SU-DHL-6 (cell line): ENCODE data around the gene RAPGEF3.

Experiments
- H2AFZ ChIP-seq: fragments of 200-600 bp; sonication (generic); 2 replicates; pipeline ENCODE4 v1.6.1; 2014; ENCODE audit warnings: low read depth, mild to moderate bottlenecking, moderate library complexity, mixed read lengths, antibody characterized with exemption, low read length; ENCODE audit not compliant: severe bottlenecking
- H3F3A ChIP-seq: fragments of 200-600 bp; shearing (Covaris generic); 2 replicates; pipeline ENCODE4 v1.6.0; 2016; ENCODE audit warnings: antibody characterized with exemption, mild to moderate bottlenecking; ENCODE audit not compliant: insufficient read depth
- H3K27ac ChIP-seq: fragments of 200-600 bp; sonication (generic); 2 replicates; pipeline ENCODE4 v1.5.1; 2016; ENCODE audit warnings: low read depth, mild to moderate bottlenecking, low read length, moderate library complexity, mixed read lengths
- H3K27me3 ChIP-seq: fragments of 200-600 bp; sonication (generic), shearing (Covaris generic); 2 replicates; pipeline ENCODE4 v1.6.0; 2014; ENCODE audit warnings: mild to moderate bottlenecking, low read length
- H3K36me3 ChIP-seq: fragments of 200-600 bp; sonication (generic); 2 replicates; pipeline ENCODE4 v1.6.1; 2014; ENCODE audit warnings: mild to moderate bottlenecking, low read length, mixed read lengths
- H3K4me2 ChIP-seq: fragments of 300-600, 200-600 bp; shearing (Covaris generic), sonication (generic); 2 replicates; pipeline ENCODE4 v1.6.0; 2014; ENCODE audit warnings: low read length, low read depth, mild to moderate bottlenecking; ENCODE audit not compliant: poor library complexity, severe bottlenecking
- H3K4me3 ChIP-seq: fragments of 200-600 bp; sonication (generic); 2 replicates; pipeline ENCODE4 v1.5.1; 2014; ENCODE audit warnings: antibody characterized with exemption, low read length, mild to moderate bottlenecking, mixed read lengths; ENCODE audit not compliant: insufficient read depth, poor library complexity, severe bottlenecking
- H3K79me2 ChIP-seq: fragments of 200-600 bp; sonication (generic); 2 replicates; pipeline ENCODE4 v1.6.1; 2014; ENCODE audit warnings: mild to moderate bottlenecking, low read length, moderate library complexity; ENCODE audit not compliant: insufficient read depth
- H3K9ac ChIP-seq: fragments of 200-600 bp; sonication (generic); 2 replicates; pipeline ENCODE4 v1.7.0; 2014; ENCODE audit warnings: mild to moderate bottlenecking, low read length
- H3K9me2 ChIP-seq: fragments of 200-600 bp; sonication (generic); replicated peaks from 2 replicates; pipeline ENCODE4 v1.6.1; 2014; ENCODE audit warnings: low read length; ENCODE audit not compliant: insufficient read depth
- H3K9me3 ChIP-seq: fragments of 200-600 bp; sonication (generic); 2 replicates; pipeline ENCODE4 v1.6.1; 2014; ENCODE audit warnings: low read length, mixed read lengths; ENCODE audit not compliant: insufficient read depth
- H4K20me1 ChIP-seq: fragments of 200-600 bp; sonication (generic); 2 replicates; pipeline ENCODE4 v1.6.1; 2014; ENCODE audit warnings: low read depth, mild to moderate bottlenecking, antibody characterized with exemption, low read length, moderate library complexity, mixed read lengths
- EZH2phosphoT487 ChIP-seq: fragments of 200-600 bp; sonication (generic), shearing (Covaris generic); conservative IDR thresholded peaks from 2 replicates; pipeline ENCODE4 v1.6.1; 2018; ENCODE audit warnings: mild to moderate bottlenecking, antibody characterized with exemption, low read length, moderate library complexity, mixed read lengths
- TF ChIP-seq, protein P1 (sequence below): fragments of 200-600 bp; sonication (generic); IDR thresholded peaks from one replicate; pipeline ENCODE4 v1.5.1; 2017; ENCODE audit warnings: antibody characterized with exemption, mild to moderate bottlenecking, low read length, moderate library complexity; ENCODE audit not compliant: insufficient read depth, poor library complexity, severe bottlenecking

Gene RAPGEF3

DNA sequence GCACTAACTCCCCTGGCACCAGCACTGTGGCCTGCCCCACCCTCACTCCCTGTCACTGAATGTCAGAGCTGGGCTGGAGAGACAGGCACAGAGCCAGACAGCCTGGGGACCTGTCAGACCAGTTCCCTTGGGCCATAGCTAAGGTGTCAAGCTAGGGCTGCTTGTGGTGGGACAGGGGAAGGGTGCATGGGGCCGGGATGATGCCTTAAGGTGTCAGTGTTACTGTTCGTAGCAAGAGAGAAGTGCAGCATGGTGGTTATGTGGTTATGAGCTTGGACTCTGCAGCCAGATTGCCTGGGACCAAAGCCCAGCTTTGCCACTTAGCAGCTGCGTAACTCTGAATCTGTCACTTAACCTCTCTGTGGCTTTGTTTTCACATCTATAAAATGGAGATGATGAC lies 3.8 kb downstream of the RAPGEF3 start:
- H3K27me3 ChIP-seq, result no peaks in the 10 kb centered on the region
- H3F3A ChIP-seq, result no peaks in the 10 kb centered on the region
- no peak overlapping the region for H3K9ac ChIP-seq
- H2AFZ ChIP-seq, result no peak overlapping the region
- H3K36me3 ChIP-seq, result no peaks in the 10 kb centered on the region
- H3K79me2 ChIP-seq, result no peaks in the 10 kb centered on the region
- H4K20me1 ChIP-seq, result no peaks in the 10 kb centered on the region
- H3K27ac ChIP-seq, result no peak overlapping the region
- H3K4me3 ChIP-seq, result no peak overlapping the region
- no peak for TF ChIP-seq EZH2phosphoT487
- TF ChIP-seq, protein P1, sequence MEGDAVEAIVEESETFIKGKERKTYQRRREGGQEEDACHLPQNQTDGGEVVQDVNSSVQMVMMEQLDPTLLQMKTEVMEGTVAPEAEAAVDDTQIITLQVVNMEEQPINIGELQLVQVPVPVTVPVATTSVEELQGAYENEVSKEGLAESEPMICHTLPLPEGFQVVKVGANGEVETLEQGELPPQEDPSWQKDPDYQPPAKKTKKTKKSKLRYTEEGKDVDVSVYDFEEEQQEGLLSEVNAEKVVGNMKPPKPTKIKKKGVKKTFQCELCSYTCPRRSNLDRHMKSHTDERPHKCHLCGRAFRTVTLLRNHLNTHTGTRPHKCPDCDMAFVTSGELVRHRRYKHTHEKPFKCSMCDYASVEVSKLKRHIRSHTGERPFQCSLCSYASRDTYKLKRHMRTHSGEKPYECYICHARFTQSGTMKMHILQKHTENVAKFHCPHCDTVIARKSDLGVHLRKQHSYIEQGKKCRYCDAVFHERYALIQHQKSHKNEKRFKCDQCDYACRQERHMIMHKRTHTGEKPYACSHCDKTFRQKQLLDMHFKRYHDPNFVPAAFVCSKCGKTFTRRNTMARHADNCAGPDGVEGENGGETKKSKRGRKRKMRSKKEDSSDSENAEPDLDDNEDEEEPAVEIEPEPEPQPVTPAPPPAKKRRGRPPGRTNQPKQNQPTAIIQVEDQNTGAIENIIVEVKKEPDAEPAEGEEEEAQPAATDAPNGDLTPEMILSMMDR, result no peak
- no peaks in the 10 kb centered on the region for H3K9me3 ChIP-seq
- no peak overlapping the region for H3K4me2 ChIP-seq
- H3K9me2 ChIP-seq, result no peaks in the 10 kb centered on the region

DNA sequence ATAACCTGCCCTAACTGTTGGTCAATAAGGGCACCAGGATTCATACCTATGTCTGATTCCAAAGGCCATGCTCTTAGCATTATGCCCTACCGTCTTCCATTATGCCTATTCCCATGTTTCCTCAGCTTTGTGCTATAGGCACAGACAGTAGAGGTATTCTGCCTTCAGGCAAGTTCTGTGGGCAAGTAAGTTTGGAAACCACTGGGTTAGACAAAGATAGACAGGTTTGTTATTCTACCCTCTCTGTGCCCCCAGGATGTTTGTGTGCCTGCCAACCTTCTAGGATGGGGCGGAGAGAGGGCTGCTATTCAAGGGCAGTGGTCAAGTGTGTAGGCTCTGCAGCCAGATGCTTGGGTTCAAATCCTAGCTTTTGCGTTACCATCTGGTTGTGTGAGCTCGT lies 4.6 kb downstream of the RAPGEF3 start:
- Histone ChIP-seq H3F3A (no peaks in the 10 kb centered on the region), H3K9me3 (no peaks in the 10 kb centered on the region), H4K20me1 (no peaks in the 10 kb centered on the region), H3K27me3 (no peaks in the 10 kb centered on the region), H3K4me2 (no peak overlapping the region), H3K9ac (no peak overlapping the region), H3K9me2 (no peaks in the 10 kb centered on the region), H2AFZ (no peak overlapping the region), H3K27ac (no peak overlapping the region), H3K36me3 (no peaks in the 10 kb centered on the region), H3K4me3 (no peak overlapping the region), H3K79me2 (no peaks in the 10 kb centered on the region)
- no peak for TF ChIP-seq EZH2phosphoT487
- TF ChIP-seq, protein P1, result no peak

DNA sequence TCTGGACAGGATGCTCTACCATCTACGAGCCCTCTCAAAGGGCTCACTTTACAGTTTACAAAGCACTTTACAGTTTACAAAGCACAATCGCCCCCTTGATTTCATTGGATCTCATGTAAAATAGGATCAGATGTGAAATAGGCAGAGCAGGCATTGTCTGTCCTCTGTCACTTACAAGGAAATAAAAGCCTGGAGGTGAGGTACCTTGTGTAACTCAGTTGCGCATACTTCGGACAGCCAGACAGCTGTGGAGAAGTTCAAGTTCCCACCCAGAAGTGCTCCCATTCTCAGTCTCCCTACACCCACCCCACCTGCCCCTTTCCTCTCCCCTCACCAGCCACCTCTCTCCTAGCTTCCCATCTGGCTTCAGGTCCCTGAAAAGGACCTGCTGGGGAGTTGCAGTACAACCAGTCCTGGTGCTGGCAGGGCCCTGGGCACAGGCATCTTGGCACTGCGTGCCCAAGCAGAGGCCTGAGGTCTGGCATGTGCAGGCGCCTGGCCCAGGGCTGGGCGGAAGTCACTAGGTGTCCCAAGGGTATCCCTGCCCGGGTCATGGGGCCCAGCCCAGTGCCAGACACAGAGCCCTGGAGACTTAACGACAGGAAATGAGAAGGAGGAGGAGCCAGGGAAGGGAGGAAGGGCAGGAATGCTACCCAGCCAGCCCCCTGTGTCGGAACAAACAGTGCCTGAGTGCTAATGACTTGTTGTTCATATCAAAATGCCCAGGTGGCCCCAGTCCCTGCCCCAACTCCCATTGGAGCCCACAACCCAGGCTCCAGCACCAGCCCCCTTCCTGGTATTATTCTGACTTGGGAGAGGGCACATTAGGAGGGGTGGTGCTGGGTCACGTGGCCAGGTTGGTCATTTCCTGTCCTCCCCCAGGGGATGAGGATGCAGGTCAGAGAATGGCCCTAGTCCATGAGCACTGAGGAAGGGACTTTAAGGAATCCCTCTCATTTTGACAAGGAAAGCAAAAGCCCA lies 5.4 kb downstream of the RAPGEF3 start:
- H3K9me2 ChIP-seq, result no peaks in the 10 kb centered on the region
- no peaks in the 10 kb centered on the region for H3F3A ChIP-seq
- H4K20me1 ChIP-seq, result no peaks in the 10 kb centered on the region
- H3K9ac ChIP-seq, result no peak overlapping the region
- TF ChIP-seq EZH2phosphoT487, result no peak
- TF ChIP-seq, protein P1, result no peak
- H3K36me3 ChIP-seq, result no peaks in the 10 kb centered on the region
- H3K9me3 ChIP-seq, result no peaks in the 10 kb centered on the region
- no peak overlapping the region for H3K27ac ChIP-seq
- no peak overlapping the region for H3K4me3 ChIP-seq
- H3K4me2 ChIP-seq, result no peak overlapping the region
- no peak overlapping the region for H2AFZ ChIP-seq
- no peaks in the 10 kb centered on the region for H3K27me3 ChIP-seq
- H3K79me2 ChIP-seq, result no peaks in the 10 kb centered on the region
